ACC112 (cell line): ENCODE measurements around the gene MT1B.

Experiments used
- H2AFZ ChIP-seq: fragments of 200-600 bp; sonication (generic); one replicate; pipeline ENCODE4 v1.6.0; 2017; ENCODE audit warnings: antibody characterized with exemption, low read length; ENCODE audit not compliant: unreplicated experiment
- H3K27ac ChIP-seq: fragments of 200-600 bp; sonication (generic); 2 replicates; pipeline ENCODE4 v1.5.1; 2014; ENCODE audit warnings: low read depth, mild to moderate bottlenecking, antibody characterized with exemption, low read length, moderate library complexity
- H3K27me3 ChIP-seq: fragments of 200-600 bp; sonication (generic); 2 replicates; pipeline ENCODE4 v1.6.1; 2014; ENCODE audit warnings: mild to moderate bottlenecking, antibody characterized with exemption, low read length, moderate library complexity, mixed read lengths; ENCODE audit not compliant: insufficient read depth
- H3K36me3 ChIP-seq: fragments of 200-600 bp; sonication (generic); 2 replicates; pipeline ENCODE4 v1.6.1; 2016; ENCODE audit warnings: mild to moderate bottlenecking, antibody characterized with exemption, low read length, moderate library complexity, mixed read lengths; ENCODE audit not compliant: insufficient read depth
- H3K4me1 ChIP-seq: fragments of 200-600 bp; sonication (generic); one replicate; pipeline ENCODE4 v1.6.1; 2016; ENCODE audit warnings: low read length, mixed read lengths; ENCODE audit not compliant: insufficient read depth, unreplicated experiment, control insufficient read depth
- H3K4me3 ChIP-seq: fragments of 200-600 bp; sonication (generic); 2 replicates; pipeline ENCODE4 v1.5.1; 2014; ENCODE audit warnings: mild to moderate bottlenecking, low read depth, low read length
- H3K79me2 ChIP-seq: fragments of 200-600 bp; sonication (generic); one replicate; pipeline ENCODE4 v1.6.0; 2016; ENCODE audit warnings: low read length; ENCODE audit not compliant: control insufficient read depth, unreplicated experiment, insufficient read depth

The MT1B gene

GRCh38 chr16:56630134-56630533 is 21.6 kb upstream of the MT1B start:
- Histone ChIP-seq H3K36me3 (no peaks in the 10 kb centered on the region), H3K4me1 (peaks cover 3% of the 10 kb centered on the region), H3K79me2 (peaks cover 17% of the 10 kb centered on the region), H3K4me3 (no peak overlapping the region), H3K27me3 (no peaks in the 10 kb centered on the region), H3K27ac (no peak overlapping the region), H2AFZ (no peak overlapping the region)

- H3K4me1 ChIP-seq = peaks cover 3% of the 10 kb centered on the region
- peak overlapping the region; percentile 82 for H3K4me3 ChIP-seq
- H3K27ac ChIP-seq = no peak overlapping the region
- H3K27me3 ChIP-seq = no peaks in the 10 kb centered on the region
- H3K36me3 ChIP-seq = no peaks in the 10 kb centered on the region
- no peak overlapping the region for H2AFZ ChIP-seq
- peaks cover 6% of the 10 kb centered on the region for H3K79me2 ChIP-seq
These were observed 20.5 kb upstream of the MT1B start for GRCh38 chr16:56631197-56631596.

GRCh38 chr16:56631832-56632155 is 19.9 kb upstream of the MT1B start:
- Histone ChIP-seq H3K4me1 (peaks cover 3% of the 10 kb centered on the region), H3K36me3 (no peaks in the 10 kb centered on the region), H3K27me3 (no peaks in the 10 kb centered on the region), H3K27ac (peak overlapping the region; percentile 10; the same call in 1 of the 2 replicates), H3K79me2 (peaks cover under 1% of the 10 kb centered on the region), H3K4me3 (peak overlapping the region; percentile 82), H2AFZ (peak overlapping the region; percentile 66)

GRCh38 chr16:56632156-56632847 is 19.4 kb upstream of the MT1B start, which contains the start of gene MT1M:
TSS of gene MT1M (plus strand) at chr16:56632659. CDS start at chr16:56632732, 73 bp downstream.
- Histone ChIP-seq H3K27me3 (no peaks in the 10 kb centered on the region), H2AFZ (peak within 1 kb of the TSS; percentile 95), H3K36me3 (no peaks in the 10 kb centered on the region), H3K27ac (peak within 1 kb of the TSS; percentile 10; the same call in 1 of the 2 replicates), H3K79me2 (no peaks in the 10 kb centered on the region), H3K4me1 (no peaks in the 10 kb centered on the region), H3K4me3 (peak within 1 kb of the TSS; percentile 82)

GRCh38 chr16:56632848-56633365 is 18.8 kb upstream of the MT1B start:
- Histone ChIP-seq H3K36me3 (no peaks in the 10 kb centered on the region), H3K79me2 (no peaks in the 10 kb centered on the region), H3K4me1 (no peaks in the 10 kb centered on the region), H2AFZ (peak overlapping the region; percentile 95), H3K4me3 (peak overlapping the region; percentile 82), H3K27ac (no peak overlapping the region), H3K27me3 (0 out of 2 replicates have a peak, but pooled peaks cover 5% of the 10 kb centered on the region)

GRCh38 chr16:56633535-56633934 is 18.2 kb upstream of the MT1B start:
- H3K27me3 ChIP-seq = 0 out of 2 replicates have a peak, but pooled peaks cover 6% of the 10 kb centered on the region
- no peak overlapping the region for H3K27ac ChIP-seq
- H3K79me2 ChIP-seq = no peaks in the 10 kb centered on the region
- H3K4me3 ChIP-seq = no peak overlapping the region; the same call in 1 of the 2 replicates
- H3K36me3 ChIP-seq = no peaks in the 10 kb centered on the region
- H2AFZ ChIP-seq = no peak overlapping the region
- peaks cover under 1% of the 10 kb centered on the region for H3K4me1 ChIP-seq

DNA sequence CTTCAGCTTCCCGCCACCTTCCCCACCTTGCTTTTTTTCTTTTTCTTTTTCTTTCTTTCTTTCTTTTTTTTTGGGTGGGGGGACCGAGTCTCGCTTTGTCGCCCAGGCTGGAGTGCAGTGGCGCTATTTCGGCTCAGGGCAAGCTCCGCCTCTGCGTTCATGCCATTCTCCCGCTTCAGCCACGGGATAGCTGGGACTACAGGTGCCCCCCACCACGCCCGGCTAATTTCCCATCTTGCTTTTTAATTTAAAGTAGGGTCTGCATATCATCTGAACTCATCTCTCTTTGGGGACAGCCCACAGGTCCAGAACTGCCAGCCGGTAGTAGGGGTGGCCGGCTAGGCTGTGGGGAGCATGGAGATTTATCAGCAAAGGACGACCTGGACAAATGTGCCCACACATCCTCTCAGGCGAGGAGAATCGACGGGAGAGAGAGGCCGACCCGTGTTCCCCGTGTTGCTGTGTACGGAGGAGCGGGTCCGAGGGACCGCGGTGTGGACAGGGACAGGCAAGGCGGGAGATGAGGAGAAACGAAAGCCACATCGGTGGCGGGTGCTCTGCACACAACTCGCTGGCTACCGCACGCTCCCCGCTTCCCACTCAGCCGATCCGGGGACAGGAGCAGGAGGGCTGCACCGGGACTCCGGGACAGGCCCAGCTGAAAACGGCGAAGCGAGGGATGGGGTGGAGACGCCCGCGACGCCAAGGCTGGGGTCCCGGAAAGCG is 16.8 kb upstream of the MT1B start:
- Histone ChIP-seq H3K4me3 (no peak overlapping the region), H3K36me3 (no peaks in the 10 kb centered on the region)

GRCh38 chr16:56635441-56635967 is 16.2 kb upstream of the MT1B start:
- Histone ChIP-seq H3K27ac (no peak overlapping the region), H3K4me1 (peaks cover 8% of the 10 kb centered on the region), H3K79me2 (no peaks in the 10 kb centered on the region), H2AFZ (no peak overlapping the region), H3K4me3 (no peak overlapping the region), H3K27me3 (peaks cover 9% of the 10 kb centered on the region; the same call in 1 of the 2 replicates), H3K36me3 (no peaks in the 10 kb centered on the region)

More for the DNA sequence above, 16.8 kb upstream of the MT1B start:
- peaks cover 9% of the 10 kb centered on the region; the same call in 1 of the 2 replicates for H3K27me3 ChIP-seq
- H3K27ac ChIP-seq = no peak overlapping the region
- no peak overlapping the region for H2AFZ ChIP-seq
- H3K4me1 ChIP-seq = peaks cover 8% of the 10 kb centered on the region
- H3K79me2 ChIP-seq = no peaks in the 10 kb centered on the region

GRCh38 chr16:56636616-56637413 is 14.9 kb upstream of the MT1B start:
- Histone ChIP-seq H3K27ac (no peak overlapping the region), H3K4me3 (no peak overlapping the region), H3K36me3 (no peaks in the 10 kb centered on the region), H2AFZ (no peak overlapping the region), H3K27me3 (peaks cover 9% of the 10 kb centered on the region; the same call in 1 of the 2 replicates), H3K4me1 (peaks cover 8% of the 10 kb centered on the region), H3K79me2 (no peaks in the 10 kb centered on the region)
